SK-N-SH (cell line): ENCODE results near the gene GTPBP3. TPM values are rescaled to one million over a fixed set of nuclear protein-coding genes. Genes with fewer than 3 reads are reported as not detected.

Source experiments
- CTCF ChIA-PET: fragments of 300-600, 350-600 bp; formaldehyde crosslinking; extraction: SDS; loops from one replicate; lab custom pipeline; 2021; lab: Yijun Ruan, JAX
- POLR2A ChIA-PET: fragments of 350-600 bp; sonication (Branson Sonifier 250); formaldehyde crosslinking; extraction: SDS; loops from one replicate; lab custom pipeline; 2020; ENCODE audit warnings: antibody characterized with exemption, inconsistent platforms; lab: Yijun Ruan, JAX
- DNase-seq: peaks from one replicate; pipeline ENCODE4 v3.0.0; 2012
- H2AFZ ChIP-seq: fragments of 200-600 bp; sonication (generic); 2 replicates; pipeline ENCODE4 v1.8.1; 2016; ENCODE audit warnings: antibody characterized with exemption, mild to moderate bottlenecking, low read depth
- H3F3A ChIP-seq: fragments of 200-600 bp; sonication (generic); replicated peaks from 2 replicates; pipeline ENCODE3; 2016; ENCODE audit warnings: antibody characterized with exemption, mild to moderate bottlenecking; ENCODE audit not compliant: insufficient read depth
- H3K27ac ChIP-seq, 2 experiments: fragments of 200-500 bp in 1 of 2; fragments of 200-600 bp in 1 of 2; sonication (Bioruptor generic) in 1 of 2; sonication (generic), shearing (Covaris generic) in 1 of 2; 2 replicates each; pipeline versions ENCODE4 v1.5.1 to v1.6.1; 2014 to 2016; ENCODE audit warnings: low read depth in 2 of 2, inconsistent platforms in 1 of 2, low read length in 1 of 2, mild to moderate bottlenecking in 1 of 2, mixed read lengths in 1 of 2
- H3K27me3 ChIP-seq: fragments of 200-600 bp; sonication (generic), shearing (Covaris generic); 2 replicates; pipeline ENCODE4 v1.6.1; 2016; ENCODE audit warnings: mixed run types; ENCODE audit not compliant: insufficient read depth
- H3K36me3 ChIP-seq, 2 experiments: fragments of 200-500 bp in 1 of 2; fragments of 200-600 bp in 1 of 2; sonication (Bioruptor generic) in 1 of 2; sonication (generic) in 1 of 2; replicated peaks in 1 of 2; 2 replicates each; pipeline versions ENCODE3 to v1.5.1; 2014 to 2016; ENCODE audit warnings: low read length in 1 of 2, mild to moderate bottlenecking in 1 of 2; ENCODE audit not compliant: insufficient read depth in 2 of 2, control insufficient read depth in 1 of 2
- H3K4me1 ChIP-seq, 2 experiments: fragments of 200-500 bp in 1 of 2; fragments of 200-600 bp in 1 of 2; sonication (Bioruptor generic) in 1 of 2; sonication (generic), shearing (Covaris generic) in 1 of 2; 2 replicates each; pipeline versions ENCODE4 v1.5.1 to v1.6.1; 2014 to 2016; ENCODE audit warnings: low read depth in 1 of 2, low read length in 1 of 2, mixed run types in 1 of 2; ENCODE audit not compliant: insufficient read depth in 2 of 2, control insufficient read depth in 1 of 2
- H3K4me2 ChIP-seq: fragments of 200-600 bp; sonication (generic), shearing (Covaris generic); 2 replicates; pipeline ENCODE4 v1.6.1; 2017; ENCODE audit warnings: mixed run types
- H3K4me3 ChIP-seq, 2 experiments: fragments of 200-500 bp in 1 of 2; fragments of 200-600 bp in 1 of 2; sonication (Bioruptor generic) in 1 of 2; sonication (generic), shearing (Covaris generic) in 1 of 2; 2 replicates each; pipeline versions ENCODE4 v1.5.1 to v1.8.1; 2014 to 2016; ENCODE audit warnings: low read depth in 2 of 2, inconsistent platforms in 1 of 2, low read length in 1 of 2, mild to moderate bottlenecking in 1 of 2, mixed read lengths in 1 of 2, moderate library complexity in 1 of 2
- H3K79me2 ChIP-seq: fragments of 200-600 bp; sonication (generic); 2 replicates; pipeline ENCODE4 v1.8.1; 2017; ENCODE audit warnings: mild to moderate bottlenecking; ENCODE audit not compliant: insufficient read depth
- H3K9ac ChIP-seq: fragments of 200-600 bp; sonication (generic); 2 replicates; pipeline ENCODE4 v1.6.1; 2017; ENCODE audit warnings: mixed run types
- H3K9me2 ChIP-seq: fragments of 200-600 bp; sonication (generic); 2 replicates; pipeline ENCODE4 v1.6.1; 2017; ENCODE audit warnings: mixed run types
- H3K9me3 ChIP-seq: fragments of 200-600 bp; sonication (generic); 2 replicates; pipeline ENCODE4 v1.6.1; 2017; ENCODE audit warnings: mixed run types, mild to moderate bottlenecking, moderate library complexity
- H4K20me1 ChIP-seq: fragments of 200-600 bp; sonication (generic); 2 replicates; pipeline ENCODE4 v1.6.1; 2017; ENCODE audit warnings: mild to moderate bottlenecking, mixed run types; ENCODE audit not compliant: insufficient read depth
- EZH2phosphoT487 ChIP-seq: fragments of 200-600 bp; sonication (generic); IDR thresholded peaks from 2 replicates; pipeline ENCODE4 v1.6.1; 2017; ENCODE audit warnings: low read depth, mixed run types, mild to moderate bottlenecking, antibody characterized with exemption, moderate library complexity, borderline replicate concordance
- FOSL2 ChIP-seq: IDR thresholded peaks from 2 replicates; pipeline ENCODE4 v1.4.0; 2012; ENCODE audit warnings: low read depth, mild to moderate bottlenecking, moderate library complexity, borderline replicate concordance
- GABPA ChIP-seq: IDR thresholded peaks from 2 replicates; pipeline ENCODE4 v1.4.0; 2012; ENCODE audit warnings: low read depth, mild to moderate bottlenecking
- MEF2A ChIP-seq: IDR thresholded peaks from 2 replicates; pipeline ENCODE4 v1.4.0; 2012; ENCODE audit warnings: low read depth, borderline replicate concordance
- MXI1 ChIP-seq: IDR thresholded peaks from 2 replicates; pipeline ENCODE4 v1.6.1; 2012; ENCODE audit warnings: mild to moderate bottlenecking, low read depth, low read length, improper control_type of control experiment
- NFIC ChIP-seq: IDR thresholded peaks from 2 replicates; pipeline ENCODE4 v1.4.0; 2012; ENCODE audit warnings: borderline replicate concordance
- RCOR1 ChIP-seq: fragments of 150-350 bp; IDR thresholded peaks from 2 replicates; pipeline ENCODE4 v1.6.1; 2017; ENCODE audit warnings: antibody characterized with exemption, low read length
- TAF1 ChIP-seq: IDR thresholded peaks from 2 replicates; pipeline ENCODE4 v1.6.1; 2012; ENCODE audit warnings: low read depth, mild to moderate bottlenecking, low read length, moderate library complexity, borderline replicate concordance
- TCF12 ChIP-seq: IDR thresholded peaks from 2 replicates; pipeline ENCODE4 v1.4.0; 2012
- TEAD4 ChIP-seq: IDR thresholded peaks from 2 replicates; pipeline ENCODE4 v1.4.0; 2012; ENCODE audit warnings: mild to moderate bottlenecking, borderline replicate concordance; ENCODE audit not compliant: insufficient read depth
- USF2 ChIP-seq: fragments of 150-350 bp; IDR thresholded peaks from 2 replicates; pipeline ENCODE4 v1.6.1; 2017; ENCODE audit warnings: antibody characterized with exemption, low read length, low read depth, borderline replicate concordance
- WGBS: methylation state at CpG from one replicate; pipeline ENCODE4 v1.1.6; 2017; ENCODE audit warnings: low lambda C conversion rate; 5-methylcytosine and 5-hydroxymethylcytosine counted together
- polyA plus RNA-seq, 3 experiments: library from polyadenylated mRNA; depleted of rRNA; stranded (reverse); fragments of >200 nt; gene quantifications; 2 replicates each; pipeline ENCODE4 v1.2.3, GENCODE V29; 2012
- TF ChIP-seq, protein P1 (sequence below): fragments of 200-600 bp; sonication (generic); IDR thresholded peaks from 2 replicates; pipeline ENCODE4 v1.6.1; 2017; ENCODE audit warnings: antibody characterized with exemption, mild to moderate bottlenecking, moderate library complexity
- TF ChIP-seq, protein P2 (sequence below): IDR thresholded peaks from 2 replicates; pipeline ENCODE4 v1.6.1; 2012; ENCODE audit warnings: mild to moderate bottlenecking, low read depth, low read length, moderate library complexity

Gene GTPBP3
- polyA plus RNA-seq, 1 of the 3 experiments (the other 2 are of a cell fraction): 21.6 TPM

GRCh38 chr19:17325881-17326594, 11.3 kb upstream of the GTPBP3 start:
- H3K27ac ChIP-seq: no peak overlapping the region
- H3K36me3 ChIP-seq: peaks cover 0 to 24% of the 10 kb centered on the region in 2 experiments
- no peak for DNase-seq
- ChIA-PET POLR2A (no interaction called here), CTCF (no interaction called here)
- H3K4me2 ChIP-seq: no peak overlapping the region
- no peaks in the 10 kb centered on the region for H3K9me3 ChIP-seq
- 96% methylated on average over 17 of the region's 17 CpGs for WGBS
- no peaks in the 10 kb centered on the region for H3F3A ChIP-seq
- no peaks in the 10 kb centered on the region for H3K27me3 ChIP-seq
- H3K4me3 ChIP-seq: no peak overlapping the region
- no peaks in the 10 kb centered on the region for H3K9me2 ChIP-seq
- no peaks in the 10 kb centered on the region for H3K79me2 ChIP-seq
- no peak overlapping the region for H3K9ac ChIP-seq
- no peak for TF ChIP-seq FOSL2
- TF ChIP-seq, protein P1, sequence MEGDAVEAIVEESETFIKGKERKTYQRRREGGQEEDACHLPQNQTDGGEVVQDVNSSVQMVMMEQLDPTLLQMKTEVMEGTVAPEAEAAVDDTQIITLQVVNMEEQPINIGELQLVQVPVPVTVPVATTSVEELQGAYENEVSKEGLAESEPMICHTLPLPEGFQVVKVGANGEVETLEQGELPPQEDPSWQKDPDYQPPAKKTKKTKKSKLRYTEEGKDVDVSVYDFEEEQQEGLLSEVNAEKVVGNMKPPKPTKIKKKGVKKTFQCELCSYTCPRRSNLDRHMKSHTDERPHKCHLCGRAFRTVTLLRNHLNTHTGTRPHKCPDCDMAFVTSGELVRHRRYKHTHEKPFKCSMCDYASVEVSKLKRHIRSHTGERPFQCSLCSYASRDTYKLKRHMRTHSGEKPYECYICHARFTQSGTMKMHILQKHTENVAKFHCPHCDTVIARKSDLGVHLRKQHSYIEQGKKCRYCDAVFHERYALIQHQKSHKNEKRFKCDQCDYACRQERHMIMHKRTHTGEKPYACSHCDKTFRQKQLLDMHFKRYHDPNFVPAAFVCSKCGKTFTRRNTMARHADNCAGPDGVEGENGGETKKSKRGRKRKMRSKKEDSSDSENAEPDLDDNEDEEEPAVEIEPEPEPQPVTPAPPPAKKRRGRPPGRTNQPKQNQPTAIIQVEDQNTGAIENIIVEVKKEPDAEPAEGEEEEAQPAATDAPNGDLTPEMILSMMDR: no peak
- no peak for TF ChIP-seq RCOR1
- TF ChIP-seq NFIC: no peak
- TF ChIP-seq MXI1: no peak
- no peak for TF ChIP-seq TCF12
- no peak for TF ChIP-seq TEAD4
- TF ChIP-seq, protein P2, sequence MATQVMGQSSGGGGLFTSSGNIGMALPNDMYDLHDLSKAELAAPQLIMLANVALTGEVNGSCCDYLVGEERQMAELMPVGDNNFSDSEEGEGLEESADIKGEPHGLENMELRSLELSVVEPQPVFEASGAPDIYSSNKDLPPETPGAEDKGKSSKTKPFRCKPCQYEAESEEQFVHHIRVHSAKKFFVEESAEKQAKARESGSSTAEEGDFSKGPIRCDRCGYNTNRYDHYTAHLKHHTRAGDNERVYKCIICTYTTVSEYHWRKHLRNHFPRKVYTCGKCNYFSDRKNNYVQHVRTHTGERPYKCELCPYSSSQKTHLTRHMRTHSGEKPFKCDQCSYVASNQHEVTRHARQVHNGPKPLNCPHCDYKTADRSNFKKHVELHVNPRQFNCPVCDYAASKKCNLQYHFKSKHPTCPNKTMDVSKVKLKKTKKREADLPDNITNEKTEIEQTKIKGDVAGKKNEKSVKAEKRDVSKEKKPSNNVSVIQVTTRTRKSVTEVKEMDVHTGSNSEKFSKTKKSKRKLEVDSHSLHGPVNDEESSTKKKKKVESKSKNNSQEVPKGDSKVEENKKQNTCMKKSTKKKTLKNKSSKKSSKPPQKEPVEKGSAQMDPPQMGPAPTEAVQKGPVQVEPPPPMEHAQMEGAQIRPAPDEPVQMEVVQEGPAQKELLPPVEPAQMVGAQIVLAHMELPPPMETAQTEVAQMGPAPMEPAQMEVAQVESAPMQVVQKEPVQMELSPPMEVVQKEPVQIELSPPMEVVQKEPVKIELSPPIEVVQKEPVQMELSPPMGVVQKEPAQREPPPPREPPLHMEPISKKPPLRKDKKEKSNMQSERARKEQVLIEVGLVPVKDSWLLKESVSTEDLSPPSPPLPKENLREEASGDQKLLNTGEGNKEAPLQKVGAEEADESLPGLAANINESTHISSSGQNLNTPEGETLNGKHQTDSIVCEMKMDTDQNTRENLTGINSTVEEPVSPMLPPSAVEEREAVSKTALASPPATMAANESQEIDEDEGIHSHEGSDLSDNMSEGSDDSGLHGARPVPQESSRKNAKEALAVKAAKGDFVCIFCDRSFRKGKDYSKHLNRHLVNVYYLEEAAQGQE: no peak
- no peak for TF ChIP-seq TAF1
- TF ChIP-seq GABPA: no peak
- no peak for TF ChIP-seq USF2
- TF ChIP-seq EZH2phosphoT487: no peak
- no peak for TF ChIP-seq MEF2A
- H4K20me1 ChIP-seq: no peaks in the 10 kb centered on the region
- no peak overlapping the region for H2AFZ ChIP-seq
- no peaks in the 10 kb centered on the region for H3K4me1 ChIP-seq
